CD4-positive, alpha-beta T cell treated with Interleukin-17A for 4 hours (primary cell): ENCODE data around the gene MRPL28.
"Not testable (repeated sequence)": the region's sequence is repeated elsewhere in the genome, so short reads cannot be mapped to it uniquely, and the experiment has no call there.

Experiments
- DNase-seq: peaks from one replicate; pipeline ENCODE4 v3.0.0-alpha.2; 2020; ENCODE audit warnings: mixed read lengths

Gene MRPL28

DNA sequence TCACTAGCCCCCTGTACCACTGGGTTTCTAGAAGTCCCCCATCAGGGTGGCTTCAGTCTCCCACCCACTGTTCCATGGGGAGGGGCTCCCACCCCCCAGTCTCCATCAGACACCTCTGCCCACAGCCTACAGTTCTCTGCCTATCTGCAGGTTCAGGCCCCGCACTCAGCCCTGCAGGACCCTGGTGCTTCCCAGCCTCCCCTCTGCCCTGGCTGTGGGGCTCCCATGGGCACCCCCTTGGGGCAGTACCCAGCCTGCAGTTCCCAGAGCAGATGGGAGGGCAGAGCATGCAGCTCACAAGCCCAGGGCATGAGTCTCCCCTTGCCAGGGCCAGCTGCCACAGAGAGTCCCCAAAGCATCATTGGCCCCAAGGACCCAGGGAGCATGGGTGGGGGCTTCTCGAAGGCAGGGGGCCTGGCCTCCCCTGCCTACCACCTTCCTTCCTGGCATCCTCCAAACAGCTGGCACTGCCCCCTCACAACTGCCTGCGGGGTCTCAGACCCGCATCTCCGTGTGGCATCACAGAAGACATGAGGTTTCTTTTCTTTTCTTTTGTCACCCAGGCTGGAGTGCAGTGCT is 2.8 kb upstream of the MRPL28 start:
- peak; percentile 1 for DNase-seq

DNA sequence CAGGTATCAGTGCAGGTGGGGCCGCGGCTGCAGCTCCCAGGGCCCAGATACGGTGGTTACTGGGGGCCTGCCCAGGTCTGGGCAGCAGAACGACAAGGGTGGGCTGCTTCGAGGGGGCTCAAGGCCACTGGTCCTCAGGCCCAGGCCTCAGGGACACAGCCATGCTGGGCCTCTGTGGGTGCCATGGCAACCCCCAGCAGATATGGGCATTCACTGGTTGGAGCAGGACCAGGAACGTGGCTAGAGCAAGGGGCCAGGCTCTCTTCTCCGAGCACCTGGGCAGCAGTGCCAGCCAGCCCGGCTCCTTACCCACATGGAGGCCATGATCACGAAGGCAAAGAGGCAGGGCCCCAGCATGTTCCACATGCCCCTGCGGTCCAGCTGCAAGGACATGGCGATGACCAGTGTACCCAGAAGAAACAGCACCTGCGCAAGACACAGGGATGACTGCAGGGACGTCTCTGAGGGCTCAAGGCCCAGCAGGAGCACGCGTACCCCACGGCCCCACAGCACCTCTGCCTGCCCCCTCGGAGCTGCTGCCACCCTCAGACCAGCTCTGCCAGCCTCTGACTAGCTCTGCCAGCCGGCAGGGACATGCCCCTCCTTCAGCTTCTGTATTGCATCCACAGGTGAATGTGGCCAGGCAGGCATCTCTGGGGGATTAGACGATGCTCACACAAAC is 2.1 kb upstream of the MRPL28 start:
- no peak for DNase-seq

DNA sequence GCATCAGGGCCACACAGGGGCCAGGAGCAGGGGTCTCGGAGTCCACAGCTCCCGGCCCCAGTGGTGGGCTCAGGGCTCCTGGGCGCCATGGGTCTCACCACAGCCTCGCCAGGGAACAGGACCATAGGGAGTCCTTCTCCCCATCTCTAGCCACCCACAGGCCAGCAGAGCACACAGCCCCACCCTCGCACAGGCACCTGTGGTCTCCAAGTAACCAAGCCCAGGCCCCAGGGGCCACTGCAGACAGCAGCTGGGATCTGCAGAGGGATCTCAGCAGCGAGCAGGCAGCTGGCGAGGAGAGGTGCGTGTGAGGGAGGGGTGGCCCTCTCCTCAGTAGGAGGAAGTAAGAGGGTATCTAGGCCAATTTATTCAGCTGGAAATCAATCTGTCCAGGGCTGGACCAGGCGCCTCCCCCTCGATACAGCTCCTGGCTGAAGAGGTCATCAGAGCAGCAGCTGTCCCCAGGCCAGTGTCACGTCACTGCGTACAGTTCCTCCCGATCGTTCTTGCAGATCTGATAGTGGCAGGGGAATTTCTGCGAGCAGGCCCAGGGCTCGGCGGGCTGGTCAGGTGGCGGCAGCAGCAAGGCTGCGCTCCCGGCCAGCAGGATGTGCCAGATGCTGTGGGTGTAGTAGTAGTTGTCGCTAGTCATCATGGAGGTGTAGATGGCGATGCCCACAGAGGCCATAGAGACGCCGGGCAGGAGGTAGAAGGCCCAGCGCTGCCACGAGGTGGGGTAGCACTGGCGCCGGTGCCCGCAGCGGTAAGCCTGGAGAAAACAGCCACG is 1.4 kb upstream of the MRPL28 start:
- DNase-seq, result no peak

- no peak for DNase-seq
These were observed 709 bp upstream of the MRPL28 start for GRCh38 chr16:370979-371514.

- no peak for DNase-seq
These were observed 387 bp downstream of the MRPL28 start for GRCh38 chr16:369866-370436.

- DNase-seq, result no peak
These were observed 968 bp downstream of the MRPL28 start for GRCh38 chr16:369275-369865.

GRCh38 chr16:368388-369158 is 1.8 kb downstream of the MRPL28 start:
- DNase-seq, result no peak

DNA sequence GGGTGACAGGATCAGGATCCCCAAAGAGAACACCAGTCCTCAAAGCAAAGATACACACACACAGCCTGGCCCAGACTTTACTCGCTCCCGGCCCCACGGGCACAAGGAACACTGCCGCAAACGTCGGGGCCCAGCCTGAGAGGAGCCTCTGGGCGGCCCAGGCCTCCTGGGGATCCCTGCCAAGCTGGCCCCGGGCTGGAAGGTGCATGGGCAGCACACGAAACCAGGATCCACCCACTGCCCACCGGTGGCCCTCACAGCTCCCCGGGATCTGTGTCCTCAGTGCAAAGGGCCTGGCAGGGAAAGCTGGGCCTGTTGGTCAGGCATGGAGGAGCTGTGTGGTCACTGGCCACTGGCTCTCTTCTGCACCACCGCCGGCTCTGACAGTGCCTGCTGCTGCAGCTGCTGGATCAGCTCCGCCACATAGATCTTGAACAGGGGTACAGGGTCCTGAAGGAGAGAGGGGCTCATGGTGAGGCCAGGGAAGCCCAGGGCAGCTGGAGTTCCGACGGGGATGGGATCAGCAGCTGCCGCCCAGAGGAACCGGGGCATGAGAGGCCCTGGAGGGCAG is 2.9 kb downstream of the MRPL28 start:
- DNase-seq, result no peak

DNA sequence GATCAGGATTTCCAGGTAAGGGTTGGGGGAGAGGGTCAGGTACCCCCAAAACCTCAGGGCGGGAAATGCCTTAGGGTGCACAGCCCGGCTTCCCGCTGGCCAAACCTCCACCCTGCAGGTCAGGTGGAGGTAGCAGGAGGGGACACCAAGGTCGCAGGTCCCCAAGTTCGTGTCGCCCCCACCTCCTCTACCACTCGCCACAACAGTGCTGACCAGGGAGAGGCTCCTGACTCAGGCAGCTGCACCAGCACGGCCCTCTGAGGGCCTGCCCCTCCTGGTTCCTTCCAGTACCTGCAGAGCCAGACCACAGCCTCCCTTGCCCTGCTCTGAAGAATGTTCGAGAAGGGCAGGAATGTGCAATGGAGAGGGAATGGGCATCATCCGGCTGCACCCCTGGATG is 3.9 kb downstream of the MRPL28 start:
- DNase-seq, result no peak

- no peak for DNase-seq
These were observed 5.5 kb downstream of the MRPL28 start for GRCh38 chr16:364595-365491.

DNA sequence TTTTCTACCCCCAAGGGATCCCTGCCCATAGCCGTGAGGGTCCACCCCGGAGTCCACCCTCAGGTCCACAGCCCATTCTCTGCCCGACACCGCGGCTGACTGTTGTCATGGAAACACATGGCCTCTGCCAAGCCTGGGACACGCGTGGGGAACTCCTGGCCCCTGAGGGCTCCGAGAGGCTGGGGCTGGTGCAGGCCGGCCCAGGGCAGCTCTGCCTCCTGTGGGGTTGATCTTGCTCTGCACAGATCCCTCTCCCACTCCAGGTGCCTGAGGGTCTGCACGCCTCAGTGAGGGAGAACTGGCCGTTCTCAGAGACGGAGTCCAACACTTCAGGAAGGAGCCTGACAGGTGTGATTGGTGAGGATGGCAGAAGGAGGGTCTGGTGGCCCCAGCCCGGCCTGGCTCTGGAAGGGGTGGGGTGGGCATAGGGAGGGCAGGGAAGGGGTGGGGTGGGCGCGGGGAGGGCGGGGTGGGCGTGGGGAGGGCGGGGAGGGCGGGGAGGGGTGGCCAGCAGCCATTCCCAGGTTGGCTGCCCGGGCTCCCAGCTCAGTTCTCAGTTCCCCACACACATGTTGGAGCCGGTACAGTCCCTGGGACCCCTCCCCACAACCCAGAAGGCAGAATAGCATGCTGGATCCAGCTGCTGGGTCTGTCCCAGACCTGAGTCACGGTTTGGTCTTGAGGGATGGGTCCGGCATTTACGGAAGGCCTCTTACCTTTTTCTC is 6.4 kb downstream of the MRPL28 start:
- DNase-seq, result no peak

DNA sequence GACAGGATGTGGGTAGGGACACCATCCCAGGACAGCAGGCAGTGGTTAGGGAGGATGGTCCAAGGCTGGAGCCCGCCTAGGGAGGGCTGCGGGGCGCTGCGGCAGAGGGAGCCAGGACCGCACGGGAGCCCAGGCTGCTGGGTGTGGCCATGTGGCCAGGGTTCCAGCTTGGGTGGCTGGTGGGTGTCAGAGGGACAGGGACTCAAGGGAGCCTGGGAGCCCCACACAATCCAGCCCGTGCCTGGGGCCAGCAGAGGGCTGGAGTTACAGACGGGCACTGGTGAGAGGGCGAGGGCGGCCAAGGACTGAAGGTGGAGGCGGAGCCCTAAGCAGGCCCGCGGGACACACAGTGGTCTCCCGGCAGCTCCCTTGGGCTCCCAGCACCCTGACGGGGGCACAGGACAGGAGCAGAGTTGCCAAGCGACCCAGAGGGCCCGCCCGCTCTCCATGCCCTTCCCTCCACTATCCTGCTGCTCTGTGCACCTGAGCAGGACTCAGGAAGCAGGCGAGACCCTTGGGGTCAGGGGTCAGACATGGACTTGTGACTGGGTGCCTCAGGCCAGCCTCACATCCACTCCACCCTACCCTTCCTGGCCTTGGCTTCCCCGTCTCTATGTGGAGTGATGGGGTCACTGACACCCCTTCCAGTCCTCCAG is 7.1 kb downstream of the MRPL28 start:
- DNase-seq, result no peak

- not testable (repeated sequence) for DNase-seq
These were observed 7.7 kb downstream of the MRPL28 start for GRCh38 chr16:362702-362999.

- DNase-seq, result peak; percentile 83
These were observed 8.3 kb downstream of the MRPL28 start for GRCh38 chr16:361872-362701.

GRCh38 chr16:361341-361871 is 8.9 kb downstream of the MRPL28 start:
- no peak for DNase-seq

GRCh38 chr16:360698-361336 is 9.5 kb downstream of the MRPL28 start:
- DNase-seq, result no peak

- DNase-seq, result no peak
These were observed 10.3 kb downstream of the MRPL28 start for GRCh38 chr16:359871-360697.
